ENCODE data around the gene MTARC2.

MTARC2 gene

DNA sequence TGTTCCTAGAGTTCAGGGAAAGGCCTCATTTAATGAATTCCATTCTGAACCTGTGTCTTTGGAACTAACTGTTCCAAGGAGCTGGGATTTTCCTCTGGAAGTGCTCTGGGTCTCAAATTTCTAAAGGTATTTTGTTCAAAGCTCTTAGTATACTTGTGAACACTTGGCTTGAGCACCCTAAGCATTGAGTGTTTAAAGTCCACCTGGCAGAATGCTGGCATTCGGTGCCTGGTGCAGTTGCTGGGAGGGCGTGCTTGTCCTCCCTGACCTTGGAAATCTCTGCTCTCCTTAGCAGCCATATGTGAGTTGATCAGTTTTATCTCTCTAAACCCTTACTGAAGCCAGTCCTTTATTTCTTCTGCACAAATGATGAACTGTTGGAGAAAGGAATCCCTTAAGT is 3.0 kb downstream of the MTARC2 start:
- H3K36me3 ChIP-seq = no peaks in the 10 kb centered on the region
- no peak overlapping the region for H3K4me3 ChIP-seq (ENCODE audit: low read depth in 1 of 2, low read length in 1 of 2)
- H3K4me1 ChIP-seq (ENCODE audit: control insufficient read depth in 1 of 2, insufficient read depth in 1 of 2, low read depth in 1 of 2, low read length in 1 of 2) = peaks cover 22 to 23% of the 10 kb centered on the region in 2 experiments
- no peak overlapping the region for H3K27ac ChIP-seq
- no peaks in the 10 kb centered on the region for H3K9me3 ChIP-seq
- H3K27me3 ChIP-seq = peaks cover 33% of the 10 kb centered on the region
- no peak for TF ChIP-seq CTCF (IDR thresholded peaks at IDR 0.05)

DNA sequence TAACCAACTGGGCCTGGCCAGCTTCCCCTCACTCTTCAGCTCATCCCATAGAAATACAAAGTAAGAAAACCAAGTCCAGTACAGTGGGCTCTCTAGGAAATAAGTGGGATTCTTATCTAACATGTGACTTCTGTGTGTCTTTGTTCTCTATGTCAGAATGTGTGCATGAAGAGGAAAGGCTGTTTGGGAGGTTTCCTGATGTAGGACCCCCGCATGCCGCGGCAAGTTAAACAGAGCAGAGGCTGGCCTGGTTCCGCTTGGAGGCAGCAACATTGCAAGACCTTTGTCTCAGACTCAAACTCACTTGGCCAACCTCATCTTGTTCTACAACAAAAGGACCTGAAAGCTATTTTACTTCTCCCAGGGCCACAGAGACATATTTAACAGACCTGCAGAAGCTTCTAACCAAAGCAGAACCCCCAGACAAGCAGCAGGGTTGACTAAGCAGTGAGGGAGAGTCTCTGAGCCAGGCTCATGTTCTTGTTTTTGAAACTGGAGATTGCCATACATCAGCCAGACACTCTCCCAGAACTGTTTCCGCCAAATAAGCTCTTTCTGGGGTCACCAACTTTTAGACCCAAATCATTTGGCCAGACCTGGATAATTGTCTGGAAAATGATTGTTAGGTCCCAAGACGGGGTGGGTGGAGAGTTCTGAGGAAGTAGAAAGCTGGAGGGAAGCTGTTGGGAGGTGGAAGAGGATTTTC is 6.2 kb downstream of the MTARC2 start:
- Histone ChIP-seq H3K27ac (no peak overlapping the region), H3K27me3 (peaks cover under 1% of the 10 kb centered on the region), H3K36me3 (no peaks in the 10 kb centered on the region), H3K4me1 (ENCODE audit: control insufficient read depth in 1 of 2, insufficient read depth in 1 of 2, low read depth in 1 of 2, low read length in 1 of 2) (peaks cover 7 to 8% of the 10 kb centered on the region in 2 experiments), H3K9me3 (no peaks in the 10 kb centered on the region), H3K4me3 (ENCODE audit: low read depth in 1 of 2, low read length in 1 of 2) (no peak overlapping the region)
- TF ChIP-seq CTCF (IDR thresholded peaks at IDR 0.05) = no peak

- Histone ChIP-seq H3K4me1 (ENCODE audit: control insufficient read depth in 1 of 2, insufficient read depth in 1 of 2, low read depth in 1 of 2, low read length in 1 of 2) (peaks cover 6 to 7% of the 10 kb centered on the region in 2 experiments), H3K27ac (no peak overlapping the region), H3K36me3 (no peaks in the 10 kb centered on the region), H3K27me3 (no peaks in the 10 kb centered on the region), H3K4me3 (ENCODE audit: low read depth in 1 of 2, low read length in 1 of 2) (no peak overlapping the region), H3K9me3 (no peaks in the 10 kb centered on the region)
- TF ChIP-seq CTCF (IDR thresholded peaks at IDR 0.05) = no peak
These were observed 6.8 kb downstream of the MTARC2 start for GRCh38 chr1:220754918-220755295.

GRCh38 chr1:220755309-220755708 is 7.2 kb downstream of the MTARC2 start:
- no peaks in the 10 kb centered on the region for H3K27me3 ChIP-seq
- H3K4me1 ChIP-seq (ENCODE audit: control insufficient read depth in 1 of 2, insufficient read depth in 1 of 2, low read depth in 1 of 2, low read length in 1 of 2) = peaks cover 2 to 3% of the 10 kb centered on the region in 2 experiments
- no peak overlapping the region for H3K4me3 ChIP-seq (ENCODE audit: low read depth in 1 of 2, low read length in 1 of 2)
- H3K27ac ChIP-seq = no peak overlapping the region
- no peaks in the 10 kb centered on the region for H3K9me3 ChIP-seq
- TF ChIP-seq CTCF (IDR thresholded peaks at IDR 0.05) = no peak
- no peaks in the 10 kb centered on the region for H3K36me3 ChIP-seq

DNA sequence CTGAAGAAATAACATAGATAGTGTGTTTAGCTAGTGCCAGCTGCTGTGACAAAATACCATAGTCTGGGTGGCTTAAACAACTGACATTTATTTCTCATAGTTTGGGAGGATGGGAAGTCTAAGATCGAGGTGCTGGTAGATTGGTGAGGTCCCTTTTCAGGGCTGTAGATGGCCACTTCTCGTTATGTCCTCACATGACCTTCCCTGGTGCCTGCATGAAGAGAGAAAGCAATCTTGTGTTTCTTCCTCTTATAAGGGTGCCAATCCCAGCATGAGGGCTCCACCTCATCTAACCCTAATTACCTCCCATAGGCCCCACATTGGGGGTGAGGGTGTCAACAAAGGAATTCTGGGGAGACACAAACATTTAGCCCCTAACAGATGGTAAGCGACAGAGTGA is 9.3 kb downstream of the MTARC2 start:
- Histone ChIP-seq H3K4me3 (ENCODE audit: low read depth in 1 of 2, low read length in 1 of 2) (no peak overlapping the region), H3K27me3 (no peaks in the 10 kb centered on the region), H3K27ac (no peak overlapping the region), H3K36me3 (no peaks in the 10 kb centered on the region), H3K9me3 (no peaks in the 10 kb centered on the region), H3K4me1 (ENCODE audit: control insufficient read depth in 1 of 2, insufficient read depth in 1 of 2, low read depth in 1 of 2, low read length in 1 of 2) (no peaks in the 10 kb centered on the region)
- no peak for TF ChIP-seq CTCF (IDR thresholded peaks at IDR 0.05)

Data from neutrophil (primary cell).